SU-DHL-6 (cell line): ENCODE measurements around the gene PFDN5.
A peak's percentile ranks its signal among the peaks of the same experiment; 100 is the strongest.

Source experiments
- H2AFZ ChIP-seq: fragments of 200-600 bp; sonication (generic); 2 replicates; pipeline ENCODE4 v1.6.1; 2014; ENCODE audit warnings: low read depth, mild to moderate bottlenecking, moderate library complexity, mixed read lengths, antibody characterized with exemption, low read length; ENCODE audit not compliant: severe bottlenecking
- H3F3A ChIP-seq: fragments of 200-600 bp; shearing (Covaris generic); 2 replicates; pipeline ENCODE4 v1.6.0; 2016; ENCODE audit warnings: antibody characterized with exemption, mild to moderate bottlenecking; ENCODE audit not compliant: insufficient read depth
- H3K27ac ChIP-seq: fragments of 200-600 bp; sonication (generic); 2 replicates; pipeline ENCODE4 v1.5.1; 2016; ENCODE audit warnings: low read depth, mild to moderate bottlenecking, low read length, moderate library complexity, mixed read lengths
- H3K27me3 ChIP-seq: fragments of 200-600 bp; sonication (generic), shearing (Covaris generic); 2 replicates; pipeline ENCODE4 v1.6.0; 2014; ENCODE audit warnings: mild to moderate bottlenecking, low read length
- H3K36me3 ChIP-seq: fragments of 200-600 bp; sonication (generic); 2 replicates; pipeline ENCODE4 v1.6.1; 2014; ENCODE audit warnings: mild to moderate bottlenecking, low read length, mixed read lengths
- H3K4me2 ChIP-seq: fragments of 300-600, 200-600 bp; shearing (Covaris generic), sonication (generic); 2 replicates; pipeline ENCODE4 v1.6.0; 2014; ENCODE audit warnings: low read length, low read depth, mild to moderate bottlenecking; ENCODE audit not compliant: poor library complexity, severe bottlenecking
- H3K4me3 ChIP-seq: fragments of 200-600 bp; sonication (generic); 2 replicates; pipeline ENCODE4 v1.5.1; 2014; ENCODE audit warnings: antibody characterized with exemption, low read length, mild to moderate bottlenecking, mixed read lengths; ENCODE audit not compliant: insufficient read depth, poor library complexity, severe bottlenecking
- H3K79me2 ChIP-seq: fragments of 200-600 bp; sonication (generic); 2 replicates; pipeline ENCODE4 v1.6.1; 2014; ENCODE audit warnings: mild to moderate bottlenecking, low read length, moderate library complexity; ENCODE audit not compliant: insufficient read depth
- H3K9ac ChIP-seq: fragments of 200-600 bp; sonication (generic); 2 replicates; pipeline ENCODE4 v1.7.0; 2014; ENCODE audit warnings: mild to moderate bottlenecking, low read length
- H3K9me2 ChIP-seq: fragments of 200-600 bp; sonication (generic); replicated peaks from 2 replicates; pipeline ENCODE4 v1.6.1; 2014; ENCODE audit warnings: low read length; ENCODE audit not compliant: insufficient read depth
- H3K9me3 ChIP-seq: fragments of 200-600 bp; sonication (generic); 2 replicates; pipeline ENCODE4 v1.6.1; 2014; ENCODE audit warnings: low read length, mixed read lengths; ENCODE audit not compliant: insufficient read depth
- H4K20me1 ChIP-seq: fragments of 200-600 bp; sonication (generic); 2 replicates; pipeline ENCODE4 v1.6.1; 2014; ENCODE audit warnings: low read depth, mild to moderate bottlenecking, antibody characterized with exemption, low read length, moderate library complexity, mixed read lengths
- EZH2phosphoT487 ChIP-seq: fragments of 200-600 bp; sonication (generic), shearing (Covaris generic); conservative IDR thresholded peaks from 2 replicates; pipeline ENCODE4 v1.6.1; 2018; ENCODE audit warnings: mild to moderate bottlenecking, antibody characterized with exemption, low read length, moderate library complexity, mixed read lengths
- TF ChIP-seq, protein P1 (sequence below): fragments of 200-600 bp; sonication (generic); IDR thresholded peaks from one replicate; pipeline ENCODE4 v1.5.1; 2017; ENCODE audit warnings: antibody characterized with exemption, mild to moderate bottlenecking, low read length, moderate library complexity; ENCODE audit not compliant: insufficient read depth, poor library complexity, severe bottlenecking

The PFDN5 gene

DNA sequence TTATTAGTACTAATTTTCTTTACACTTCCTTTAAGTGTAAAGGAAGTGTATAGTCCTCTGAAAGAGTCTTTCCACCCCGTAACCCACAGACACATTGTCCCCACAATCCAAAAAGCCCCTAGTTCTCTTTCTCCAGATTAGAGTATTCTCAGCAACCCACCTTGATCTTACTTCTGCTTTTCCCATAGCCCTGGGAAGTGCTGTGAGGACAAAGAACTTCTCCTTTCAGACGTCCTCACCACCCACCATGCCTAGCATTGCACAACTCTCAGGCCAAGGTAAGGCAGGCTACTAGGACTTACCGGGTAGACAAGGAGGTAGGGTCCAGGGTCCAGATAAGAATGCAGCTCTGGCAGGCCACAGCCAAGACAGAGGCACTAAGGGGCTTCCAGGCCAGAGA is 18.7 kb downstream of the PFDN5 start:
- no peak overlapping the region for H3K27ac ChIP-seq
- no peak overlapping the region for H3K9ac ChIP-seq
- no peak overlapping the region for H2AFZ ChIP-seq

DNA sequence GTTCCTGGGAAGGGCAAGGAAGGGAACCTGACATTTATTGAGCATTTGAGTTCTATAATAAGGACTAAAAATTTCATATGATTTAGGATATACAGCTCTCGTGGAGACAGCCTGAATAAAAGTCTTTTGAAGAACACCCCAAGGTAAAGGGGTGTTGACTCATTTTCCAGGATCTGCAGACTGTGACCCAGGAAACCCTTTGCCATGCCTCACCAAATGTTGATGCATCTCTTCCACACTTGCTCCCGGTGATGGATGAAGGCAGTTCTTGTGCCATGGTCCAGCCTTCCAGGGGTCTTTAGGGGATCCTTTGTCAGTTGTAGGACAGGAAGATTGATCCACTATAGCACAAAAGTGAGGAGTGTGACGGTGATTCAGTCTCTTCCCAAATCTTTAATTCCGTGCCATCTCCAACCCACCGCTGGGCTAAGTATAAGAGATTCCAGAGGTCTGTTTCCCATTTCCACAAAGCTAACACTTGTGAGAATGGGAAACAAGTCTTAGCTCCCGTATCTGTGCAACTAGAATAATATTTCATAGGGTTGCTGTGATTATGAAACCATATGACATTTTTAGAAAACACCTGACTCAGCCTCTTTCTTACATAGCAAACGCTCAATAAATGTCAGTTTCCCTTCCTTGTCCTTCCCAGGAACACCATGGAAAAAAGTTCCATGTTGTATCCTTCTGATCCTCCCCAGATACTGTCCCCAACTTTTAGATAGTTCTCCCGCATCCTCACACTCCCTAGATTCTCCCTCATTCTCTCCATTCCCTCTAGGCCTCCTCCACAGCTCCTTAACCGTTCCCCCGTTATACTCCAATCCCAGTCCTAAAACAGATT is 25.2 kb downstream of the PFDN5 start:
- peak overlapping the region; percentile 73 for H3K4me2 ChIP-seq
- no peaks in the 10 kb centered on the region for H3K9me3 ChIP-seq
- peaks cover 14% of the 10 kb centered on the region for H3F3A ChIP-seq
- no peaks in the 10 kb centered on the region for H3K9me2 ChIP-seq
- H3K27ac ChIP-seq = peak overlapping the region; percentile 84
- H4K20me1 ChIP-seq = no peaks in the 10 kb centered on the region
- peak overlapping the region; percentile 82 for H3K4me3 ChIP-seq
- H2AFZ ChIP-seq = peak overlapping the region; percentile 62
- peak overlapping the region; percentile 74 for H3K9ac ChIP-seq
- no peak for TF ChIP-seq EZH2phosphoT487
- TF ChIP-seq, protein P1, sequence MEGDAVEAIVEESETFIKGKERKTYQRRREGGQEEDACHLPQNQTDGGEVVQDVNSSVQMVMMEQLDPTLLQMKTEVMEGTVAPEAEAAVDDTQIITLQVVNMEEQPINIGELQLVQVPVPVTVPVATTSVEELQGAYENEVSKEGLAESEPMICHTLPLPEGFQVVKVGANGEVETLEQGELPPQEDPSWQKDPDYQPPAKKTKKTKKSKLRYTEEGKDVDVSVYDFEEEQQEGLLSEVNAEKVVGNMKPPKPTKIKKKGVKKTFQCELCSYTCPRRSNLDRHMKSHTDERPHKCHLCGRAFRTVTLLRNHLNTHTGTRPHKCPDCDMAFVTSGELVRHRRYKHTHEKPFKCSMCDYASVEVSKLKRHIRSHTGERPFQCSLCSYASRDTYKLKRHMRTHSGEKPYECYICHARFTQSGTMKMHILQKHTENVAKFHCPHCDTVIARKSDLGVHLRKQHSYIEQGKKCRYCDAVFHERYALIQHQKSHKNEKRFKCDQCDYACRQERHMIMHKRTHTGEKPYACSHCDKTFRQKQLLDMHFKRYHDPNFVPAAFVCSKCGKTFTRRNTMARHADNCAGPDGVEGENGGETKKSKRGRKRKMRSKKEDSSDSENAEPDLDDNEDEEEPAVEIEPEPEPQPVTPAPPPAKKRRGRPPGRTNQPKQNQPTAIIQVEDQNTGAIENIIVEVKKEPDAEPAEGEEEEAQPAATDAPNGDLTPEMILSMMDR = no peak
- no peaks in the 10 kb centered on the region for H3K79me2 ChIP-seq
- peaks cover 4% of the 10 kb centered on the region; the same call in 1 of the 2 replicates for H3K36me3 ChIP-seq
- H3K27me3 ChIP-seq = no peaks in the 10 kb centered on the region

More for the DNA sequence above, 18.7 kb downstream of the PFDN5 start:
- Histone ChIP-seq H3K79me2 (no peaks in the 10 kb centered on the region), H3K36me3 (peaks cover 4% of the 10 kb centered on the region; the same call in 1 of the 2 replicates), H3K9me3 (no peaks in the 10 kb centered on the region), H3K4me3 (no peak overlapping the region), H3K27me3 (no peaks in the 10 kb centered on the region), H3K4me2 (no peak overlapping the region), H3F3A (no peaks in the 10 kb centered on the region), H4K20me1 (no peaks in the 10 kb centered on the region), H3K9me2 (no peaks in the 10 kb centered on the region)
- no peak for TF ChIP-seq EZH2phosphoT487
- TF ChIP-seq, protein P1 = no peak

DNA sequence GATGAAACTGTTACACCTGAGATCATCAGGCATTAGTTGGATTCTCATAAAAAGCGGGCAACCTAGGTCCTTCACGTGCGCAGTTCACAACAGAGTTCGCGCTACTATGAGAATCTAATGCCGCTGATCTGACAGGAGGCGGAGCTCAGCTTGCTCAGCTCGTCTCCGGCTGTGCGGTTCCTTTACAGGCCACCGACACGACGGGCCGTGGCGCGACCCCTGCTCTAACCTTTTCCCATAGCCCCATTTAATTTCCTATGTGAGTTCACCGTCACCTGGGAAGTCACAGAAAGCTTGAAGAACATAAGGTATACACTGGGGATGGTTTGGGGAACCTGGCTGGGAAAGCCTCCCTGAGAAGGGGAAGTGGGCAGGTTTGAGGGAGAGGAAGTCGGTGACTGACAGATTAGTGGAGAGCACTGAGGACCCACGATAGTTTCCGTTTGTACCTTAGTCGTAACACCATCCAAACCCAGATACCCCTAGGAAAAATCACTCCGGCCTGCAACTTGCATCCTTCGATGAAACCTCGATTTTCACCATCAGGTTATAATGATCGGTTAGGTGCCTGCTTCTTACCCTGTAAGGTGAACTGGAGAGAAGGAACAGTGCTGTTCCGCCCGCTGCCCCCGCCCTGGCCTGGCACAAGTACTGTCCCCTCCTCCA is 28.9 kb downstream of the PFDN5 start:
- Histone ChIP-seq H3K27me3 (no peaks in the 10 kb centered on the region), H2AFZ (peak overlapping the region; percentile 84), H3K27ac (peak overlapping the region; percentile 91), H3K4me3 (peak overlapping the region; percentile 86), H3K9me3 (no peaks in the 10 kb centered on the region), H4K20me1 (no peaks in the 10 kb centered on the region), H3K36me3 (no peaks in the 10 kb centered on the region), H3K79me2 (no peaks in the 10 kb centered on the region), H3K9me2 (no peaks in the 10 kb centered on the region), H3K9ac (peak overlapping the region; percentile 94), H3K4me2 (peak overlapping the region; percentile 96), H3F3A (peaks cover 14% of the 10 kb centered on the region)
- TF ChIP-seq, protein P1 = no peak
- TF ChIP-seq EZH2phosphoT487 = no peak
